HG03439 (cell line): ENCODE data around the gene PAQR5.

ENCODE experiments used
- ATAC-seq: cut with Tn5 transposase; IDR thresholded peaks from one replicate; pipeline ENCODE4 v1.9.1; 2021; ENCODE audit warnings: mild to moderate bottlenecking, moderate library complexity; ENCODE audit not compliant: unreplicated experiment

The PAQR5 gene

DNA sequence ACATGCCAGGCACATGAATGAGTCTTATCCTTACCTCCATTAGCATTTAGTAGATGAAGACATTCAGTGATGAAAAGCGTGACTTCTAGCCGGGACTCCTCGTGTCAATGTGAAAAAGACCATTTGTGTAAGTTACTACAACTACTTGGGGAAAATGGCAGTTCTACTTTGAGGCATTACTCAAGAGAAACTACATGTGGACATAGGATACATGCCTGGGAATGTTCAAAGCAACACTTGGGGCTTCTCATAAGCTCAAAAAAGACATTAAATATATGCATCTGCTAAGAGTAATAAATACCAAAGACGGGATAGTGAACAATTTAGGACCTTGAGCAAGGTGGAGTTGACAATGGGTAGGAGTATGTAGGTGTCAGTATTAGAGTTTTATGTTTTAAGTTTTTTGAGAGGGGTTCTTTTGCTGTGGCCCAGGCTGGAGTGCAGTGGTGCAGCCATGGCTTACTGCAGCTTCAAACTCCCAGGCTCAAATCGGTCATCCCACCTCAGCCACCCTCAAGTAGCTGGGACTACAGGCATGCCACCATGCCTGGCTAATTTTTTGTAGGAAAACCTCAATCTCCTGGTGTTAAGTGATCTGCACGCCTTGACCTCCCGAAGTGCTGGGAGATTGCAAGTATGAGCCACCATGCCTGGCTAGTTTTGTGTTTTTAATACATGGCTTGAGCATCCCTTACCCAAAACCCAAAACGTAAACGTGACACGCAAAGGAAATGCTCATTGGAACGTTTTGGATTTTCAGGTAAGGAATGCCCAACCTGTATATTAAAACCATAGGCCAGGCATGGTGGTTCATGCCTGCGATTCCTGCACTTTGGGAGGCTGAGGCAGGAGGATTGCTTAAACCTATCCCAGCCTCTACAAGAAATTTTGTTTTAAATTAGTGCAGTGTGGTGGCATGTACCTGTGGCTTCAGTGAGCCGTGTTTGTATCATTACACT, 157.8 kb downstream of the PAQR5 start:
- ATAC-seq = no peak
